GM12878 (cell line): Measurements from ENCODE around the gene OR10A3. TPM values are rescaled to one million over a fixed set of nuclear protein-coding genes. Genes with fewer than 3 reads are reported as not detected.

Source experiments
- ATAC-seq: fragments of 200-7000 bp; cut with Tn5 transposase; 3 replicates; pipeline ENCODE4 v1.9.1; 2020; ENCODE audit warnings: mild to moderate bottlenecking, moderate library complexity
- BruUV-seq: library from RNA; stranded (reverse); fragments of 400-500 nt; replicated peaks from 2 replicates; lab custom pipeline; 2021; lab: Mats Ljungman, UMichigan
- CTCF ChIA-PET: fragments of 300-600 bp; sonication (Branson Sonifier 250); formaldehyde crosslinking; extraction: SDS; loops from one replicate; lab custom pipeline; 2021; ENCODE audit warnings: inconsistent platforms; lab: Yijun Ruan, JAX
- POLR2A ChIA-PET: fragments of 350-600 bp; formaldehyde crosslinking; extraction: SDS; loops from one replicate; lab custom pipeline; 2021; ENCODE audit warnings: inconsistent platforms; lab: Charles Lee
- RAD21 ChIA-PET: fragments of 300-600 bp; sonication (Branson Sonifier 250); formaldehyde crosslinking; loops from one replicate; lab custom pipeline; 2023; ENCODE audit warnings: antibody characterized with exemption; ENCODE audit not compliant: unreplicated experiment; lab: Charles Lee
- SMC1A ChIA-PET: fragments of 300-600 bp; sonication (Branson Sonifier 250); formaldehyde crosslinking; loops from one replicate; lab custom pipeline; 2023; ENCODE audit not compliant: unreplicated experiment, uncharacterized antibody; lab: Charles Lee
- DNase-seq: peaks from one replicate; pipeline ENCODE4 v3.0.0-alpha.2; 2011; ENCODE audit warnings: low read depth, low spot score
- FAIRE-seq: peaks from 3 replicates; lab custom pipeline; 2011; peaks lifted over from hg19 to GRCh38; lab: Jason Lieb, UNC
- H2AFZ ChIP-seq: 2 replicates; pipeline ENCODE4 v1.6.0; 2011; ENCODE audit warnings: low read depth, low read length, control low read depth; ENCODE audit not compliant: control insufficient read depth
- H3K27ac ChIP-seq: 2 replicates; pipeline ENCODE4 v1.5.1; 2011; ENCODE audit warnings: control low read depth; ENCODE audit not compliant: control insufficient read depth, insufficient read depth
- H3K27me3 ChIP-seq, 2 experiments: replicated peaks in 1 of 2; 2 replicates each; pipeline versions ENCODE4 v1.6.0 to v1.6.1; 2011; ENCODE audit warnings: low read length in 1 of 2; ENCODE audit not compliant: control insufficient read depth in 2 of 2, insufficient read depth in 2 of 2
- H3K36me3 ChIP-seq, 2 experiments: 2 replicates each; pipeline ENCODE4 v1.5.1; 2011; ENCODE audit warnings: low read length in 1 of 2; ENCODE audit not compliant: control insufficient read depth in 2 of 2, insufficient read depth in 2 of 2
- H3K4me1 ChIP-seq: 2 replicates; pipeline ENCODE4 v1.6.1; 2011; ENCODE audit warnings: mild to moderate bottlenecking, low read length, moderate library complexity, mixed read lengths; ENCODE audit not compliant: control insufficient read depth, insufficient read depth
- H3K4me2 ChIP-seq: 2 replicates; pipeline ENCODE4 v1.6.0; 2011; ENCODE audit warnings: control low read depth; ENCODE audit not compliant: control insufficient read depth, insufficient read depth
- H3K4me3 ChIP-seq: fragments of 200-600 bp; sonication (generic); 2 replicates; pipeline ENCODE4 v1.5.1; 2016
- H3K79me2 ChIP-seq: 2 replicates; pipeline ENCODE4 v1.6.0; 2011; ENCODE audit warnings: low read length; ENCODE audit not compliant: control insufficient read depth, insufficient read depth
- H3K9ac ChIP-seq: 2 replicates; pipeline ENCODE4 v1.8.0; 2011; ENCODE audit warnings: low read length, control low read depth, mixed read lengths; ENCODE audit not compliant: control insufficient read depth, insufficient read depth
- H3K9me3 ChIP-seq: replicated peaks from 3 replicates; pipeline ENCODE4 v1.5.1; 2011; ENCODE audit warnings: mild to moderate bottlenecking, low read length; ENCODE audit not compliant: control insufficient read depth, insufficient read depth
- H4K20me1 ChIP-seq: 2 replicates; pipeline ENCODE4 v1.6.0; 2011; ENCODE audit not compliant: control insufficient read depth, insufficient read depth
- CHD2 ChIP-seq: IDR thresholded peaks from 2 replicates; pipeline ENCODE4 v1.6.1; 2011; ENCODE audit warnings: low read depth, low read length, improper control_type of control experiment, borderline replicate concordance
- EP300 ChIP-seq, 2 experiments: fragments of 150-350 bp in 1 of 2; IDR thresholded peaks; 2 replicates each; pipeline ENCODE4 v1.6.1; 2011 to 2012; ENCODE audit warnings: low read depth in 2 of 2, low read length in 2 of 2, borderline replicate concordance in 1 of 2, improper control_type of control experiment in 1 of 2, inconsistent platforms in 1 of 2; ENCODE audit not compliant: control insufficient read depth in 1 of 2
- MYB ChIP-seq: fragments of 150-350 bp; IDR thresholded peaks from 2 replicates; pipeline ENCODE4 v1.6.1; 2014; ENCODE audit warnings: mild to moderate bottlenecking, low read depth, low read length, borderline replicate concordance
- MYC ChIP-seq: IDR thresholded peaks from 2 replicates; pipeline ENCODE4 v1.6.1; 2011; ENCODE audit warnings: mild to moderate bottlenecking, low read length, moderate library complexity, inconsistent platforms; ENCODE audit not compliant: insufficient read depth, insufficient replicate concordance, insufficient read length, severe bottlenecking
- NFXL1 ChIP-seq: fragments of 450-650 bp; IDR thresholded peaks from 2 replicates; pipeline ENCODE4 v1.6.1; 2017; ENCODE audit warnings: antibody characterized with exemption, mild to moderate bottlenecking, borderline replicate concordance
- NKRF ChIP-seq: fragments of 450-650 bp; conservative IDR thresholded peaks from 2 replicates; pipeline ENCODE4 v1.6.1; 2017; ENCODE audit warnings: mild to moderate bottlenecking, moderate library complexity
- POLR2A ChIP-seq: IDR thresholded peaks from 2 replicates; pipeline ENCODE4 v1.6.1; 2011; ENCODE audit warnings: low read depth, mild to moderate bottlenecking, low read length
- RELB ChIP-seq: fragments of 450-650 bp; IDR thresholded peaks from 2 replicates; pipeline ENCODE4 v1.6.1; 2017; ENCODE audit warnings: low read depth, mild to moderate bottlenecking, moderate library complexity
- SIX5 ChIP-seq: IDR thresholded peaks from 2 replicates; pipeline ENCODE4 v1.6.1; 2011; ENCODE audit warnings: mild to moderate bottlenecking, low read depth, low read length, moderate library complexity; ENCODE audit not compliant: severe bottlenecking
- ZNF207 ChIP-seq: fragments of 450-650 bp; IDR thresholded peaks from 2 replicates; pipeline ENCODE4 v1.6.1; 2014; ENCODE audit warnings: antibody characterized with exemption, mild to moderate bottlenecking, borderline replicate concordance
- ZNF217 ChIP-seq: fragments of 450-650 bp; IDR thresholded peaks from 2 replicates; pipeline ENCODE4 v1.6.1; 2017; ENCODE audit warnings: antibody characterized with exemption, mild to moderate bottlenecking
- WGBS: methylation state at CpG from one replicate; pipeline ENCODE4 v1.1.6; 2016; ENCODE audit warnings: low lambda C conversion rate; ENCODE audit not compliant: insufficient replicate concordance, insufficient coverage; ENCODE audit errors: missing lambda C conversion rate; 5-methylcytosine and 5-hydroxymethylcytosine counted together
- in situ Hi-C: fragments of 300-500 bp; cut with MboI; formaldehyde crosslinking; loops from 9 replicates; pipeline ENCODE4 v1.14.3; 2018; ENCODE audit warnings: mixed read lengths
- intact Hi-C: fragments of 100-400 bp; cut with micrococcal nuclease; formaldehyde crosslinking; loops from one replicate; pipeline ENCODE4 v1.14.2; 2022; ENCODE audit not compliant: unreplicated experiment
- polyA plus RNA-seq, 11 experiments: library from polyadenylated mRNA; depleted of rRNA in 4 of 11; unstranded in 6 of 11; stranded (reverse) in 5 of 11; fragments of >200 nt; fragmentation: Nextera tagmentation in 4 of 11; fragmentation: Illumina TruSeq in 1 of 11; extraction: Ambion mirVana in 4 of 11; extraction: Trizol in 1 of 11; gene quantifications; 1 replicate in 1 of 11; 2 replicates in 10 of 11; pipeline versions ENCODE4 v1.2.1 to v1.2.3, GENCODE V29; 2011 to 2016; ENCODE audit warnings: inconsistent platforms in 2 of 11, missing spikeins in 2 of 11, low read depth in 1 of 11
- total RNA-seq, 4 experiments: library from RNA; depleted of rRNA in 3 of 4; stranded (reverse); fragments of >200 nt in 3 of 4; fragmentation: Illumina TruSeq in 1 of 4; extraction: Trizol in 1 of 4; gene quantifications; 2 replicates each; pipeline versions ENCODE4 v1.2.1 to v1.2.3, GENCODE V29; 2013 to 2021

Gene OR10A3
- total and polyA plus RNA-seq, 10 of the 15 experiments (the other 5 are each of a cell fraction or from before 2014, with no cell fraction given) = 0.04 TPM; not detected in 9

- no peak overlapping the region for H2AFZ ChIP-seq
Observed at GRCh38 chr11:7936615-7937014, 4.9 kb downstream of the OR10A3 start.

More at GRCh38 chr11:7936615-7937014, 4.9 kb downstream of the OR10A3 start:
- Histone ChIP-seq H3K27ac (no peak overlapping the region), H3K4me1 (no peaks in the 10 kb centered on the region), H3K4me3 (no peak overlapping the region), H3K27me3 (peaks cover 0 to 2% of the 10 kb centered on the region in 2 experiments; a peak in 2 of 4 replicates), H3K9me3 (no peaks in the 10 kb centered on the region), H3K4me2 (no peak overlapping the region), H3K36me3 (no peaks in the 10 kb centered on the region), H4K20me1 (no peaks in the 10 kb centered on the region)
- ATAC-seq (no peak), DNase-seq (no peak), FAIRE-seq (no peak)
- in situ Hi-C loops (no loop called here), intact Hi-C loops (no loop called here)
- ChIA-PET POLR2A (no interaction called here), RAD21 (no interaction called here)
- no TSS peak for BruUV-seq
- TF ChIP-seq ZNF207 (no peak), MYB (no peak), MYC (no peak), CHD2 (no peak), NFXL1 (no peak), RELB (no peak), ZNF217 (no peak), EP300 (IDR thresholded peaks at IDR 0.05; ENCODE audit: borderline replicate concordance in 1 of 2, control insufficient read depth in 1 of 2, low read depth in 2 of 2, low read length in 2 of 2) (no peak), NKRF (no peak), SIX5 (no peak), POLR2A (no peak)
- TF ChIP-seq, all 136 proteins: peak for 0
- ChIA-PET CTCF (interaction anchor here (1.1 kb wide), 1 partner anchor 44 kb away, joined by 4 read pairs; no protein-coding TSS in a partner anchor), SMC1A (interaction anchor here (2.1 kb wide), 1 partner anchor 50 kb away, joined by 7 read pairs; the partner anchor contains the start of gene EIF3F)
- WGBS = 0% methylated on average over 1 of the region's 1 CpG
- Histone ChIP-seq H3K9ac (no peak overlapping the region), H3K79me2 (no peaks in the 10 kb centered on the region)
